Spleen (tissue), 11 donors: ENCODE measurements around the gene VIPR1. TPM values are rescaled to one million over a fixed set of nuclear protein-coding genes. Genes with fewer than 3 reads are reported as not detected.
A peak's percentile ranks its signal among the peaks of the same experiment; 100 is the strongest.

ENCODE experiments used
- DNase-seq: peaks from one replicate; pipeline ENCODE4 v3.0.0-alpha.2; 2020
- H3K27ac ChIP-seq, 8 donors: fragments of 200-600 bp; sonication (generic) in 7 of 8; 1 replicate in 4 of 8; 2 replicates in 4 of 8; pipeline versions ENCODE4 v1.5.0 to v1.8.0; 2016 to 2021; ENCODE audit warnings: inconsistent platforms in 4 of 8, mild to moderate bottlenecking in 4 of 8, moderate library complexity in 1 of 8
- H3K27me3 ChIP-seq, 7 donors: fragments of 200-600 bp; sonication (generic) in 6 of 7; replicated peaks in 1 of 7; 1 replicate in 4 of 7; 2 replicates in 3 of 7; pipeline versions ENCODE4 v1.5.0 to v1.8.0; 2016 to 2021; ENCODE audit warnings: inconsistent platforms in 3 of 7, mild to moderate bottlenecking in 1 of 7
- H3K36me3 ChIP-seq, 6 donors: fragments of 200-600 bp; sonication (generic) in 5 of 6; 1 replicate in 4 of 6; 2 replicates in 2 of 6; pipeline versions ENCODE4 v1.5.0 to v1.8.0; 2016 to 2021; ENCODE audit warnings: inconsistent platforms in 2 of 6
- H3K4me1 ChIP-seq, 6 donors: fragments of 200-600 bp; sonication (generic) in 5 of 6; 1 replicate in 3 of 6; 2 replicates in 3 of 6; pipeline versions ENCODE4 v1.5.0 to v1.8.0; 2016 to 2021; ENCODE audit warnings: inconsistent platforms in 3 of 6
- H3K4me3 ChIP-seq, 8 donors: fragments of 200-600 bp; sonication (generic) in 7 of 8; 1 replicate in 4 of 8; 2 replicates in 4 of 8; pipeline versions ENCODE4 v1.5.0 to v1.8.0; 2016 to 2021; ENCODE audit warnings: inconsistent platforms in 4 of 8, mild to moderate bottlenecking in 4 of 8, moderate library complexity in 2 of 8
- H3K9me3 ChIP-seq, 8 donors: fragments of 200-600 bp; sonication (generic) in 7 of 8; 1 replicate in 4 of 8; 2 replicates in 4 of 8; pipeline versions ENCODE4 v1.5.0 to v1.8.0; 2016 to 2021; ENCODE audit warnings: inconsistent platforms in 4 of 8
- POLR2A ChIP-seq, 3 donors: fragments of 450-650 bp; IDR thresholded peaks; one replicate each; pipeline ENCODE4 v1.5.1; 2017; ENCODE audit warnings: antibody characterized with exemption in 3 of 3, mild to moderate bottlenecking in 1 of 3
- POLR2AphosphoS5 ChIP-seq, 3 donors: sonication (generic); formaldehyde crosslinking; IDR thresholded peaks; one replicate each; pipeline ENCODE4 v1.5.1; 2017; ENCODE audit warnings: antibody characterized with exemption in 3 of 3
- WGBS, 5 donors: extraction: QIAGEN DNeasy Blood & Tissue Kit in 3 of 5; methylation state at CpG; one replicate each; pipeline versions ENCODE4 v1.1.5 to v1.1.7; 2013 to 2018; 5-methylcytosine and 5-hydroxymethylcytosine counted together
- intact Hi-C: fragments of 100-400 bp; cut with DNase I; formaldehyde crosslinking; loops from one replicate; pipeline ENCODE4 v1.15.0; 2023; ENCODE audit warnings: low total_unique reads
- polyA plus RNA-seq, 3 donors: library from polyadenylated mRNA; stranded (reverse); fragments of 200-250 nt; gene quantifications; one replicate each; pipeline ENCODE4 v1.2.1, GENCODE V29; 2013
- total RNA-seq, 7 donors: library from RNA; depleted of rRNA in 3 of 7; stranded (reverse); fragments of >200 nt in 3 of 7; fragmentation: NEBNext Ultra II Directional in 4 of 7; extraction: Animal tissue kit (Norgen Biotek cat#: 25700) in 4 of 7; gene quantifications; one replicate each; pipeline versions ENCODE4 v1.1.0 to v1.2.1, GENCODE V29; 2016 to 2021
- TF ChIP-seq, protein P1 (sequence below), 11 experiments: fragments of 200-600 bp in 7 of 11; fragments of 450-650 bp in 4 of 11; sonication (generic) in 4 of 11; IDR thresholded peaks in 8 of 11; conservative IDR thresholded peaks in 3 of 11; 1 replicate in 7 of 11; 2 replicates in 4 of 11; pipeline versions ENCODE4 v1.4.0 to v1.8.0; 2016 to 2021; ENCODE audit warnings: antibody characterized with exemption in 11 of 11, inconsistent platforms in 4 of 11, mild to moderate bottlenecking in 1 of 11
- donor health status: healthy with polysubstance abuse.
- donor health status: DM: no; HTN: no; CAD: no; lungs with moderate emphysema.
- donor health status: DM: no; HTN: no; CAD: no.
- donor health status: Bipolar disorder and iron deficiency.
- donor health status: healthy.
- donor health status: DM: no; HTN: no; CAD: no.
- donor health status: DM: yes; HTN: yes; CAD: no.

The VIPR1 gene
- total and polyA plus RNA-seq, 10 donors = 2.0 to 16.3 (median 10.3) TPM

DNA sequence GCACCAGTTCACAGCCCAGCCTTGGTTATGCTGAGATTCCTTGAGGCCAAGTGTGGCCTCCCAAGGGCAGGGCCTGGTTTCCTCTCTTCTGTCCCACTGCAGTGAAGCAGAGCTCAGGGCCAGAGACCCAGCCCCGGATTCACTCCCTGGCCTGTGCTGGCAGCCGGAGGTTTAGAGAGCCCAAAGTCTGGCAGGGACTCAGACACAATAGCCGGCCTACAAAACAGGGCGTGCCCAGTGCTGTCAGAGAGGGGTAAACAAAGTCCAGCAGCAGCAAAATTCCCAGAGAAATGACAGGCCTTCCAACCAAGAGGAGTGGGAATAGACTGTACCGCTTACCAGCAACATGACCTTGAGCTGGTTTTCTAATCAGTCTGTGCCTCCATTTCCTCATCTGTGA lies 14.0 kb downstream of the VIPR1 start:
- Histone ChIP-seq H3K36me3 (peaks cover 0 to 6% (median 0%) of the 10 kb centered on the region in 6 donors), H3K27me3 (no peaks in the 10 kb centered on the region), H3K9me3 (no peaks in the 10 kb centered on the region), H3K27ac (peak overlapping the region in 2 of 8 donors; percentile 30), H3K4me3 (no peak overlapping the region), H3K4me1 (peaks cover 0 to 23% (median 2%) of the 10 kb centered on the region in 6 donors)
- intact Hi-C loops = no loop called here
- no peak for DNase-seq
- no peak for TF ChIP-seq POLR2AphosphoS5 (IDR thresholded peaks at IDR 0.05)
- no peak for TF ChIP-seq POLR2A (IDR thresholded peaks at IDR 0.05)
- TF ChIP-seq, protein P1, sequence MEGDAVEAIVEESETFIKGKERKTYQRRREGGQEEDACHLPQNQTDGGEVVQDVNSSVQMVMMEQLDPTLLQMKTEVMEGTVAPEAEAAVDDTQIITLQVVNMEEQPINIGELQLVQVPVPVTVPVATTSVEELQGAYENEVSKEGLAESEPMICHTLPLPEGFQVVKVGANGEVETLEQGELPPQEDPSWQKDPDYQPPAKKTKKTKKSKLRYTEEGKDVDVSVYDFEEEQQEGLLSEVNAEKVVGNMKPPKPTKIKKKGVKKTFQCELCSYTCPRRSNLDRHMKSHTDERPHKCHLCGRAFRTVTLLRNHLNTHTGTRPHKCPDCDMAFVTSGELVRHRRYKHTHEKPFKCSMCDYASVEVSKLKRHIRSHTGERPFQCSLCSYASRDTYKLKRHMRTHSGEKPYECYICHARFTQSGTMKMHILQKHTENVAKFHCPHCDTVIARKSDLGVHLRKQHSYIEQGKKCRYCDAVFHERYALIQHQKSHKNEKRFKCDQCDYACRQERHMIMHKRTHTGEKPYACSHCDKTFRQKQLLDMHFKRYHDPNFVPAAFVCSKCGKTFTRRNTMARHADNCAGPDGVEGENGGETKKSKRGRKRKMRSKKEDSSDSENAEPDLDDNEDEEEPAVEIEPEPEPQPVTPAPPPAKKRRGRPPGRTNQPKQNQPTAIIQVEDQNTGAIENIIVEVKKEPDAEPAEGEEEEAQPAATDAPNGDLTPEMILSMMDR (IDR thresholded peaks at IDR 0.05 in 8 of 11, conservative IDR thresholded peaks at IDR 0.05 in 3 of 11) = no peak
- WGBS, 5 donors = 75 to 94% (median 83%) methylated on average over 3 to 5 of the region's 5 CpGs

DNA sequence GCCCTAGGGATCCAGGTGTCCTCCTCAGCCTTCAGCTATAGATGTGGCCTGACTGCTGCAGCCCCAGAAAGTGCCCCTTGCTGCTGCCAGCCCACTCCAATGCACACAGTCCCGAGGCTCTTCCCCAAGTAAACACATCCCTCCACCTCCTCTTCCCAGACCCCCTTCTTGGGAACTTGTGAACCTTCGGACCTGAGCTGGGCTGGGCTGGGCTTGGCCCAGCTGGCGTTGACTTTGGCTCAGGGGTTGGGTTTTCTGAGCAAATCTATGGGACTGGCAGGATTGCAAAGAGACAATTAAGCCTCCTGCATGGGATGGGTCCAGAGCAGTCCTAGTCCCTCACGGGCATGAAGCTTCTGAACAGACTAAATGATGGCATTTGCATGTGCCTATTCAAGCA lies 14.7 kb downstream of the VIPR1 start:
- H3K36me3 ChIP-seq = peaks cover 0 to 6% (median 0%) of the 10 kb centered on the region in 6 donors
- no peak overlapping the region for H3K4me3 ChIP-seq
- no peak for DNase-seq
- intact Hi-C loops = no loop called here
- H3K4me1 ChIP-seq = peaks cover 0 to 16% (median 2%) of the 10 kb centered on the region in 6 donors
- no peaks in the 10 kb centered on the region for H3K9me3 ChIP-seq
- no peaks in the 10 kb centered on the region for H3K27me3 ChIP-seq
- TF ChIP-seq POLR2A (IDR thresholded peaks at IDR 0.05) (no peak), POLR2AphosphoS5 (IDR thresholded peaks at IDR 0.05) (no peak)
- TF ChIP-seq, protein P1 (IDR thresholded peaks at IDR 0.05 in 8 of 11, conservative IDR thresholded peaks at IDR 0.05 in 3 of 11) = no peak
- 68 to 91% (median 86%) methylated on average over 4 of the region's 4 CpGs for WGBS, 5 donors
- H3K27ac ChIP-seq = no peak overlapping the region

DNA sequence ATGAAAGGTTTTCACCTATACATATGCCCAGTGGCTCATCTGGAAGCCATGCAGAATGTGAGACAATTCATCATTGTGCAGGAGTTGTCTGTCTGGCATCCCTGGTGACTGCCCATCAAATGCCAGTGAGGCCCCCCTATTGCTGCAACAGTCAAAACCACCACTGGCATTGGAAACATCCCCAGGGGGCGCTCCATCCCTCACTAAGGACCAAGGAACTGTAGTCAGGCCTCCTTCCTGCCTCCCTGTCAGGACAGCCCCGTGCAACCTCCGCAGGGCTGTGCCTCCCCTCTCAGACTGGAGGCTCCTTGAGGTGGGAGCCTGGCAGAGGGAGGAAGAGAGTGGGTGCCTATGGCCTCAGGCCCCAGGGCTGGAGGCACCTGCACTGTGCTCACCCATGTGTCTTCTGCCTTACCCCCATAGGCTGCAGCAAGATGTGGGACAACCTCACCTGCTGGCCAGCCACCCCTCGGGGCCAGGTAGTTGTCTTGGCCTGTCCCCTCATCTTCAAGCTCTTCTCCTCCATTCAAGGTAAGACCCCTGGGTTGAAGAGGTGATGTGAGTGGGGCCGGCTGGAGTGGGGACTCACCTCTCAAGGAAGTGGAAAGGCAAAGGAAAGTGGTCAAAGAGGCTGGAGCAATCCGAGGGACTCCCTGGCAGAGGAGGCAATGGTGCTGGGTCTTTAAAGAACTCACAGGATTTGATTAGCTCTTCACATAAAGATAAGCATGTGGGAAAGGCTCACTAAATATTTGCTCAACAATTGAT lies 16.5 kb downstream of the VIPR1 start:
- TF ChIP-seq POLR2A (IDR thresholded peaks at IDR 0.05) (no peak), POLR2AphosphoS5 (IDR thresholded peaks at IDR 0.05) (peak in 1 of 3 donors; percentile 8)
- TF ChIP-seq, protein P1 (IDR thresholded peaks at IDR 0.05 in 8 of 11, conservative IDR thresholded peaks at IDR 0.05 in 3 of 11) = peak in 5 of 11 experiments; percentile 15 to 31 (median 22)
- WGBS, 5 donors = 74 to 88% (median 82%) methylated on average over 5 to 6 of the region's 6 CpGs
- no peaks in the 10 kb centered on the region for H3K9me3 ChIP-seq
- peak overlapping the region in 1 of 8 donors; percentile 48 for H3K27ac ChIP-seq
- intact Hi-C loops = no loop called here
- H3K27me3 ChIP-seq = no peaks in the 10 kb centered on the region
- H3K4me3 ChIP-seq = no peak overlapping the region
- peaks cover 0 to 20% (median 2%) of the 10 kb centered on the region in 6 donors for H3K4me1 ChIP-seq
- H3K36me3 ChIP-seq = peaks cover 0 to 3% (median 0%) of the 10 kb centered on the region in 6 donors
- no peak for DNase-seq

- 88 to 95% (median 91%) methylated on average over 2 of the region's 2 CpGs for WGBS, 5 donors
- H3K36me3 ChIP-seq = no peaks in the 10 kb centered on the region
- intact Hi-C loops = no loop called here
- H3K27me3 ChIP-seq = no peaks in the 10 kb centered on the region
- H3K4me1 ChIP-seq = peaks cover 0 to 26% (median 3%) of the 10 kb centered on the region in 6 donors
- no peak overlapping the region for H3K4me3 ChIP-seq
- peak overlapping the region in 3 of 8 donors; percentile 11 to 48 (median 35) for H3K27ac ChIP-seq
- TF ChIP-seq, protein P1 (IDR thresholded peaks at IDR 0.05 in 8 of 11, conservative IDR thresholded peaks at IDR 0.05 in 3 of 11) = no peak
- no peak for TF ChIP-seq POLR2A (IDR thresholded peaks at IDR 0.05)
- no peak for TF ChIP-seq POLR2AphosphoS5 (IDR thresholded peaks at IDR 0.05)
- DNase-seq = no peak
- H3K9me3 ChIP-seq = no peaks in the 10 kb centered on the region
Measured at GRCh38 chr3:42519568-42519962, 17.1 kb downstream of the VIPR1 start.
